GM20431 (cell line): ENCODE measurements around the gene PURB.
"Not testable (repeated sequence)": the region's sequence is repeated elsewhere in the genome, so short reads cannot be mapped to it uniquely, and the experiment has no call there.

Source experiments
- in situ Hi-C: fragments of 300-500 bp; cut with MseI, MboI; formaldehyde crosslinking; loops from one replicate; pipeline ENCODE4 v1.15.0; 2020; ENCODE audit warnings: low sequenced_read_pairs; ENCODE audit not compliant: unreplicated experiment

Gene PURB

GRCh38 chr7:44861949-44862348 is 23.4 kb downstream of the PURB start:
- in situ Hi-C loops, result loop anchor here (5.0 to 10.0 kb wide), 2 partner anchors 55 to 273 kb away; no protein-coding TSS in a partner anchor

- in situ Hi-C loops, result no loop called here
Observed at GRCh38 chr7:44858161-44858560, 27.2 kb downstream of the PURB start.

- in situ Hi-C loops, result no loop called here
Observed at GRCh38 chr7:44854644-44855364, 30.5 kb downstream of the PURB start.

GRCh38 chr7:44853391-44853790 is 31.9 kb downstream of the PURB start:
- in situ Hi-C loops, result no loop called here

GRCh38 chr7:44852590-44852989 is 32.7 kb downstream of the PURB start:
- in situ Hi-C loops, result no loop called here

- in situ Hi-C loops, result no loop called here
Observed at GRCh38 chr7:44849885-44850544, 35.3 kb downstream of the PURB start.

- in situ Hi-C loops, result no loop called here
Observed at GRCh38 chr7:44849259-44849884, 36.0 kb downstream of the PURB start.

GRCh38 chr7:44847920-44848634 is 37.3 kb downstream of the PURB start, which contains the start of gene H2AZ2:
H2AZ2 (minus strand) TSS chr7:44848087; CDS start chr7:44847971, 116 bp downstream.
- in situ Hi-C loops, result no loop called here

- in situ Hi-C loops, result no loop called here
Observed at GRCh38 chr7:44847509-44847919, 37.8 kb downstream of the PURB start.

GRCh38 chr7:44846816-44847508 is 38.4 kb downstream of the PURB start:
- in situ Hi-C loops, result no loop called here

- in situ Hi-C loops, result not testable (repeated sequence)
Observed at GRCh38 chr7:44846390-44846789, 38.9 kb downstream of the PURB start.

- in situ Hi-C loops, result no loop called here
Observed at GRCh38 chr7:44845451-44845850, 39.9 kb downstream of the PURB start.

- in situ Hi-C loops, result not testable (repeated sequence)
Observed at GRCh38 chr7:44843440-44843839, 41.9 kb downstream of the PURB start.

GRCh38 chr7:44842675-44843074 is 42.7 kb downstream of the PURB start:
- in situ Hi-C loops, result not testable (repeated sequence)

GRCh38 chr7:44838751-44839150 is 46.6 kb downstream of the PURB start:
- in situ Hi-C loops, result no loop called here

GRCh38 chr7:44827567-44827966 is 57.8 kb downstream of the PURB start:
- in situ Hi-C loops, result no loop called here
